CD4-positive, alpha-beta T cell treated with Interleukin-10 for 1 hour (primary cell): Measurements from ENCODE around the gene PKD2L1.
A peak's percentile ranks its signal among the peaks of the same experiment; 100 is the strongest.

Experiments
- DNase-seq: peaks from one replicate; pipeline ENCODE4 v3.0.0-alpha.2; 2020

Gene PKD2L1

DNA sequence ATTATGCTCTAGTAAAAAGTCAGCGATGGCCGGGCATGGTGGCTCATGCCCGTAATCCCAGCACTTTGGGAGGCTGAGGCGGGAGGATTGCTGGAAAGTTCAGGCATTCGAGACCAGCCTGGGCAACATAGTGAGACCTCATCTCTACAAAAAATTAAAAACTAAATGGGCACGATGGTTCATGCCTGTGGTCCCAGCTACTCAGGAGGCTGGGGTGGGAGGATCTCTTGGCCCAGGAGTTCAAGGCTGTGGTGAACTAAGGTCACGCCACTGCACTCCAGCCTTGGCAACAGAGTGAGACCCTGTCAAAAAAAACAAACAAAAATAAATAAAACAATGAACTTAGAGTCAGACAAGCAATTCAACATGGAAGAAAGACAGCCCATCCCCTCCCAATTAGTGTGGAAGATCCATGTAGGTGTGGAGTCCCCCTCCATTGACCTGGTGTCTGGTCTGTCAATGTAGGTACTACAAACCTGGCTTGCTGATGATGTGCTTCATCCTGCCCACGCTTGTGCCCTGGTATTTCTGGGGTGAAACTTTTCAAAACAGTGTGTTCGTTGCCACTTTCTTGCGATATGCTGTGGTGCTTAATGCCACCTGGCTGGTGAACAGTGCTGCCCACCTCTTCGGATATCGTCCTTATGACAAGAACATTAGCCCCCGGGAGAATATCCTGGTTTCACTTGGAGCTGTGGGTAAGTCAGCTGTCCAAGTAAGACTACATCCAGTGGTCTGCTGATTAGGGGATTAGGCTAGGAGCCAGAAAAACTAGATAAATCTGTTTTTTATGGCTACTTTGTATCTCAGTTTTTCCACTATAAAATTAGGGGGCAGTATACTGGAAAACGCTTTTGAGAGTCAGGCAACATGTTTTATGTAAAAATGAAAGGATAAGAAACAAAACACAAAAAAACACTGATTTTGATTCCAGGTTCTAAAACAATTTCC, 26.3 kb upstream of the PKD2L1 start:
- DNase-seq: no peak

DNA sequence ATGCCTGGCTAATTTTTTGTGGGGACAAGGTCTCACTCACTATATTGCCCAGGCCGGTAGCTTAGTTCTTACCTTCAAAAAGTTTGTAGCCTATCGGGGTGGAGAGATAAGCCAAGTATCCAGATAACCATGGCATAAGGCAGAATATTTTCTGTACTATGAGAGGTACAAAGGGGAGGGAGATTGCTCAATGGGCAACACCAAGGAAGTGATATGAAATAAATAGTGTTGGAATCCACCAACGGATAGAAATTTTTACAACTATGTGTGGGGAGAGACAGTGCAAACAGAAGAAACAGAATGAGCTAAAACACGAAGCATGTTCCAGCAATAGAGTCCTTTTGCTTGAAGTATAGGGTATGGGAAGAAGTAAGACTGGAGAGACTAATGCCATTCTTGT, 25.1 kb upstream of the PKD2L1 start:
- no peak for DNase-seq

- DNase-seq: no peak
Observed at GRCh38 chr10:100353770-100354485, 23.9 kb upstream of the PKD2L1 start.

- DNase-seq: no peak
Observed at GRCh38 chr10:100350914-100351485, 21.0 kb upstream of the PKD2L1 start.

DNA sequence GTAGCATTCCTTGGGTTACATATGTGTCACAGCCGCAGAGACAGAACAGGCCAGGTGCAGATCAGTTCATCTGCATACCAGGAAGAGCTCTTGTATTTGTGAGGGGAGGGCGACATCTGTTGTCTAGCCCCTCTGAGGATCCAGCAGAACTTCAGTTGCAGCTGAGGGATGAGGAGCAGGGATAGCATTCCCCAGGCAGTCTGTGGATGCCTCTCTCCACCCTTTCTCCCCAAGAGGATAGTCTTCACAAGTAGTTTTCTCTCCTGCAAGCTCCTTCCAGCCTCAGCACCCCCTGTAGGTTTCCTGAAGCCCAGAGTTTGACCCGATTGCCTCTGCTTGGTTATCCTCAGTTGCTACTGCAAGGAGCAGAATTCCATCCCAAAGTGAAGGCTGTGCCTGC, 19.6 kb upstream of the PKD2L1 start:
- no peak for DNase-seq

GRCh38 chr10:100349087-100349486, 19.1 kb upstream of the PKD2L1 start:
- DNase-seq: no peak

GRCh38 chr10:100348389-100348927, 18.4 kb upstream of the PKD2L1 start:
- DNase-seq: no peak

DNA sequence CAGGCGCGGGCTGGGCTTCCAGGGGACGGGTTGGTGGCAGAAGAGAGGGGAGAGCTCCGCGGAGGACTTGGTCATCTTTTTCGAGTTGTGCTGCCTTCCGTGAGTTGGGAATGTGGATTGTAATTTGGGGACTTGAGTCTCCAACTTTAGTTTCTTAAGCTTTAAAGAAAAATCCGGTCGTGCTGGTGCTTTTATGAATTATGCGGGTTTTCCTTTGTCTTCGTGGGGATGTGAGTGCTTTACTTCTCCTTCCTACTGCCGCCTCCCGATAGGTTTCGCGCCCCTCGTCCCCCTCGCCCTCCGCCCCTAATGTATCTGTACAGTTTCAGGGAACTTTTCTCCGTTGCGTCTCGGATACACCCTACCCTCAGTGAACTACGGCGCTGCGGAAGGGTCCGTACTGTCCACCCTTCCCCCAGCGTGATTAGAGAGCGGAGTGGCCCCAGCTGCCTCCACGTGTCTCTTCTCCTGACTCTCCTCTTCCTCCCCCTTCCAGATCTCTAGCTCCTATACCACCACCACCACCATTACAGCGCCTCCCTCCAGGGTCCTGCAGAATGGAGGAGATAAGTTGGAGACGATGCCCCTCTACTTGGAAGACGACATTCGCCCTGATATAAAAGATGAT, 17.7 kb upstream of the PKD2L1 start:
- DNase-seq: no peak

DNA sequence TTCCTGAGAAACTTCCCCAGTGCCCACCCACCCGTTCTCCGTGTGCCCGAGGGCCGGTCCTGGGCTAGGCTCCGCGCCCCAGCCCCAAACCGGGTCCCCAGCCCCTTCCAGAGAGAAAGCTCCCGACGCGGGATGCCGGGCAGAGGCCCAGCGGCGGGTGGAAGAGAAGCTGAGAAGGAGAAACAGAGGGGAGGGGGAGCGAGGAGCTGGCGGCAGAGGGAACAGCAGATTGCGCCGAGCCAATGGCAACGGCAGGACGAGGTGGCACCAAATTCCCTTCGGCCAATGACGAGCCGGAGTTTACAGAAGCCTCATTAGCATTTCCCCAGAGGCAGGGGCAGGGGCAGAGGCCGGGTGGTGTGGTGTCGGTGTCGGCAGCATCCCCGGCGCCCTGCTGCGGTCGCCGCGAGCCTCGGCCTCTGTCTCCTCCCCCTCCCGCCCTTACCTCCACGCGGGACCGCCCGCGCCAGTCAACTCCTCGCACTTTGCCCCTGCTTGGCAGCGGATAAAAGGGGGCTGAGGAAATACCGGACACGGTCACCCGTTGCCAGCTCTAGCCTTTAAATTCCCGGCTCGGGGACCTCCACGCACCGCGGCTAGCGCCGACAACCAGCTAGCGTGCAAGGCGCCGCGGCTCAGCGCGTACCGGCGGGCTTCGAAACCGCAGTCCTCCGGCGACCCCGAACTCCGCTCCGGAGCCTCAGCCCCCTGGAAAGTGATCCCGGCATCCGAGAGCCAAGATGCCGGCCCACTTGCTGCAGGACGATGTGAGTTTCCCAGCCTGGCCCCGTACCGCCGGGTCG, 16.9 kb upstream of the PKD2L1 start, which contains the start of gene SCD:
Gene SCD, plus strand, starts transcription at position 469 of the 803 bp plus-strand sequence. Its CDS starts 272 bp downstream, at position 741.
- peak; percentile 85 for DNase-seq

- DNase-seq: peak; percentile 53
Observed at GRCh38 chr10:100346351-100346764, 16.3 kb upstream of the PKD2L1 start.

DNA sequence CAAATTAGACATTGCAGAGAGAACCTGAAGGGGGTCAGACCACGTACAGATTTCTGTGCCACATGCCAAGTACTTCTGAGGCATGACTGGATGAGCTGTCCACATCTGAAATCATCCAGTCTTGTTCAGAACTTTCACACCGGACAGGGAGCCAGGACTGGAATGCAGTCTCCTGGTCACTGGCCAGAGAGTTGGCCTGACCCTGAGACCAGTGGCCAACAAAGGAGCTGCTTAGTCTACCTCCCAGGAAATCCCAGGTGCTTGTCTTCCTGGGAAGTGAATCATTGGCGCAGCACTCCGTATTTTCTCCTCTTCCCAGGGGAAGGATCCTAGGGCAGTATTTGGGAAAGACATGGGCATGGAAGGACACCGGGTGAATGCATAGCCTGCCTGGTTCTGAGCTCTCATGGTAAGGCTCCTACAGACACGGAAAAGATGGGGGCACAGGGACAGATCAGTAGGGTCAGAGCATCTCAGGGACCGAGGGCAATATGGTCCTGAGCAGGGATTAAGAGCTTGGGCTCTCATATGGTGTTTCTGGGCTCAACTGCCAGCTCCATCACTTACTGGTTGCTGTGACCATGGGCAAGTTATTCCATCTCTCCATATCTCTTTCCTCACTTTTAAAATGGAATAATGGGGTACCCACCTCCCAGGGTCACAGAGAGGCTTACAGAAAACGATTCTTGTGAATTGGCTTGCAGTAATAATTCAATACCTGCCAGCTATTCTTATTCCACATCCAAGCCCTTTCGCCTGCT, 15.7 kb upstream of the PKD2L1 start:
- no peak for DNase-seq

GRCh38 chr10:100344241-100344788, 14.3 kb upstream of the PKD2L1 start:
- DNase-seq: no peak

DNA sequence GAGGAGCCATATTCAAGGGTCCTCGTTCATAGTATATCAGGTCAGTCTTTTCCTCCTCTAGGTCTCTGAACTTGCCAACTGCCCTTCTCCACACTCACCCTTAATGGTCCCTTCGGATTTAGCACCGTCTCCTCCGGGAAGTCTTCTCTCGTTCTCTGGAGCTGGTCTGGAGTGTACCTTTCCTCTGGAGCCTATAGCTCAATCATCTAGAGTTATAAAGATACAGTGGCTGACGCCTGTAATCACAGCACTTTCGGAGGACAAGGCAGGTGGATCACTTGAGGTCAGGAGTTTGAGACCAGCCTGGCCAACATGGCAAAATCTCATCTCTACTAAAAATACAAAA, 12.6 kb upstream of the PKD2L1 start:
- DNase-seq: no peak

DNA sequence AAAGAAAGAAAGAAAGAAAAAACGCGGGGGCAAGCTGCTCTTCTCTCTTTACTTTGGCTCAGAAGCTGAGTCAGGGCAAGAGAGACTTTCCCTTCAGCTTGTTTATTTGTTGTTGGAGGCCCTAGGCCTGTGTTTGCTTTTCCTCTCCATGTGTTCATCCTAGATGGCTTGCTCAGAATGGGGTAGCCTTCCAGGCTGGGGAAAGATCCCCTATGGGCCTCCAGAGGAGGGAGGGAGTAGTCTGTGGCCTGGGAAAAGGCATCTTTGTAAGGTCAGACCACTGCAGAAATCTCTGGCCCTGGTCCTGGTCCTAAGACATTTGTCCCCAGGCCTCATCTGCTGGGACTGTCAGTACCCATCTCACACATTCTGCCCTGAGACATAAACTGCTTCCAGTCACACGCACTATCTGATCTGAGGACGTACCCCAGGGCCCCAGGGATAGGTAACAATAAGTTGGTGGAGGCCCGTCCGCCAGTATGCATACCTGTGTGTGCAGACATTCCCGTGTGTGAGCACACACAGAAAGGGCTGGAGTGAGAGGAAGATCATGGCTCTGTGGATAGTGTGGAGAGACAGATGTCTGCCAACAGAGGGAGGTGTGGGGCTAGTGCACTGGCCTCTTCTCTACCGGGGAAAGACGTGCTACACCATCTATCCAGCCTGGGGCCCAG, 12.1 kb upstream of the PKD2L1 start:
- peak; percentile 56 for DNase-seq

DNA sequence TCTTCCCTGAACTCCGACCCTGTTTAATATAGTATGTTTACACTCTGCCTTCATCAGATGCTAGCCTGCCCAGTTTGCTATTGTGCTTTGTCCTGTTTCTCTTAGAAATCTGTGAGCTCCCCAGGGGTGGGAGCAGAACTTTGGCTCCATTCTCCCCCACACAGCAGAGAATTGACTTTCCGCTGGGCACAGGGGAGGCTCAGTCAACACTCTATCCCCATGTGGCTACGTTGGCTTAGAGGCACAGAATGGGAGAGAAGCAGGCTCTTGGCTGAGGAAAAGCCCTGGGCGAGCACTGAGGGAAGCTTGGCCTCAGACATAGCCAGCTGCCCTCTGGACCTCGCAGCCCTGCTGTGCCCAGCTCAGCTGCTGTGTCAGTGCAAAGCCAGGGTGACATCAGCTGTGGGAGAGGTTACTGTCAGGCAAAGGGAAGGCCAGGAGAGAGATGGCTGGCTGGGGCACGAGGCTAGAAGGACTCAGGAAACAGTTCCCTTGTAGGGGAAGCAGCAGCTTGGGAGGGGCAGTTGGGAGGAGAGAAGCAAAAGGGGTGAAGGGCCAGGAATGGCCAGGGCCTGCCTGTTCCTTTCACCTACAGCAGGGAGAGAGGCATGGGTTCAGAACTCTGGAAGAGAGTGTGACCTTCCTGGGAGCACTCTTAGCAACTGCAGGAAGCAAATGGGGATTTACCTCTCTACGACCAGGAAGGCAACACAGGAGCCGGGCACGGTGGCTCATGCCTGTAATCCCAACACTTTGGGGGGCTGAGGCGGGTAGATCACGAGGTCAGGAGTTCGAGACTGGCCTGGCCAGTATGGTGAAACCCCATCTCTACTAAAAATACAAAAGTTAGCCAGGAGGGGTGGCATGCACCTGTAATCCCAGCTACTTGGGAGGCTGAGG, 11.2 kb upstream of the PKD2L1 start:
- no peak for DNase-seq

- DNase-seq: no peak
Observed at GRCh38 chr10:100339236-100339635, 9.2 kb upstream of the PKD2L1 start.

DNA sequence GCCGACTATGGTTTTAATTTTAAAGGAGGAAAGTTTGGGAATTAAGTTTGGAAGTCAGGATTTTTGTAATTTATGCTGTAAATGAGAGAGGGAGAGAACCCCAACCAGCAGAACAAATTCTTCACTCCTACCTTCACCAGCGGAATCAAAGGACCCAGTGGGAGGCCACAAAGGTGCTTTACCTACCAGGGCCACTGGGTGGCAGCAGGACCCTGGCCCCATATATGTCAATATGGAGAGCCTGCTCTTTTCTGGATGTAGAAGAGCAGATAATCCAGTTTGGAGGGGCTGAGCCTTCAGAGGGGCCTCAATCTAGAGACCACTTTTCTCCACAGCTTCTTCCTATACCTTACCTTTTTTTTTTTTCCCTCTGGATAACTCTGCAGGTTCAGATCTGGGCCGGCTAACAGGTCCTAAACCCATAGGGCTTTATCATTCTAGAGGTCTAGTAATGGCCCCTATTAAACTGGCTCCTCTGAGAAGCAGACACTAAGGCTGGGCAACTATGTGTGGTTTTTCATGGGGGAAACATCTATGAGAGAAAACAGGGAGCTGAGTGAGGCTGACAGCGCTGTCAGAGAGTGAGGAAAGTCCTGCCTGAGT, 8.5 kb upstream of the PKD2L1 start:
- DNase-seq: peak; percentile 80

DNA sequence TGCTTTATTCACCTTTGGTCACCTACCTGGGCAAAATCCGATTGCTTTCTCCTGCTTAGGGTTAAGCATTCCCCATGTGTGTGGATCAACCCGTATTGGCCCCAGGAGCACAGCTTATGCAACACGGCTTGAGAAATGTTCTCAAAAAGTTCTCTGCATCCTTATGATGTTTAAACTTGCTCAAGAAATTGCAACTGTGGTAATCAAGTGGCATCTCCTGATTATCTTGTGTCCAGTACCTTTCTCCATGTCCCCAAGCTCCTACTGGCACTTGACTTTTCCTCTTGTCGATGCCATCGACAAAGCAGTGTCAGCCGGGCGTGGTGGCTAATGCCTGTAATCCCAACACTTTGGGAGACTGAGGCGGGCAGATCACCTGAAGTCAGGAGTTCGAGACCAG, 4.7 kb upstream of the PKD2L1 start:
- DNase-seq: no peak
